Activated CD8-positive, alpha-beta T cell treated with anti-CD3 and anti-CD28 coated beads for 36 hours (primary cell): Measurements from ENCODE around the gene FAM20C. TPM values are rescaled to one million over a fixed set of nuclear protein-coding genes. Genes with fewer than 3 reads are reported as not detected.

Experiments used
- ATAC-seq: fragments of 200-7000 bp; cut with Tn5 transposase; one replicate; pipeline ENCODE4 v1.10.0; 2021; ENCODE audit warnings: mild to moderate bottlenecking, moderate library complexity
- CTCF ChIA-PET: fragments of 350-600 bp; sonication (Branson Sonifier 250); formaldehyde crosslinking; loops from one replicate; lab custom pipeline; 2021; ENCODE audit warnings: antibody characterized with exemption; lab: Charles Lee
- POLR2A ChIA-PET: fragments of 350-600 bp; sonication (Branson Sonifier 250); formaldehyde crosslinking; loops from one replicate; lab custom pipeline; 2021; ENCODE audit warnings: antibody characterized with exemption; lab: Charles Lee
- DNase-seq: peaks from one replicate; pipeline ENCODE4 v3.0.0-alpha.2; 2020
- H3K27ac Mint-ChIP-seq: one replicate; pipeline ENCODE4 v1.8.0; 2021; ENCODE audit warnings: mild to moderate bottlenecking, mixed read lengths
- H3K27me3 Mint-ChIP-seq: one replicate; pipeline ENCODE4 v1.8.0; 2021; ENCODE audit warnings: mixed read lengths
- H3K36me3 Mint-ChIP-seq: one replicate; pipeline ENCODE4 v1.8.0; 2021; ENCODE audit warnings: low read depth, mixed read lengths
- H3K4me1 Mint-ChIP-seq: one replicate; pipeline ENCODE4 v1.8.0; 2021; ENCODE audit warnings: low read depth, mixed read lengths
- H3K4me3 Mint-ChIP-seq: one replicate; pipeline ENCODE4 v1.8.0; 2021; ENCODE audit warnings: mild to moderate bottlenecking, moderate library complexity, mixed read lengths
- H3K9me3 Mint-ChIP-seq: one replicate; pipeline ENCODE4 v1.8.0; 2021; ENCODE audit warnings: mixed read lengths
- CTCF ChIP-seq: fragments of 200-600 bp; IDR thresholded peaks from one replicate; pipeline ENCODE4 v1.8.0; 2022; ENCODE audit warnings: antibody characterized with exemption, mild to moderate bottlenecking
- intact Hi-C: fragments of 100-400 bp; cut with micrococcal nuclease; formaldehyde crosslinking; loops from one replicate; pipeline ENCODE4 v1.10.0; 2022
- total RNA-seq, 2 experiments: library from RNA; stranded (reverse); gene quantifications; one replicate each; pipeline ENCODE4 v1.2.3, GENCODE V29; 2021

The FAM20C gene
- total RNA-seq, 2 experiments from 2014 or later: 0.29 to 1.1 TPM

GRCh38 chr7:216360-217300 is 24.3 kb downstream of the FAM20C start:
- TF ChIP-seq CTCF: no peak
- ATAC-seq: no peak
- H3K27ac Mint-ChIP-seq: no peak overlapping the region
- no peaks in the 10 kb centered on the region for H3K9me3 Mint-ChIP-seq
- no peaks in the 10 kb centered on the region for H3K4me1 Mint-ChIP-seq
- H3K36me3 Mint-ChIP-seq: no peaks in the 10 kb centered on the region
- ChIA-PET CTCF (no interaction called here), POLR2A (no interaction called here)
- H3K4me3 Mint-ChIP-seq: no peak overlapping the region
- no peak for DNase-seq
- intact Hi-C loops: no loop called here
- H3K27me3 Mint-ChIP-seq: no peaks in the 10 kb centered on the region

GRCh38 chr7:217781-218180 is 25.4 kb downstream of the FAM20C start:
- H3K4me3 Mint-ChIP-seq: no peak overlapping the region
- TF ChIP-seq CTCF: no peak
- H3K27me3 Mint-ChIP-seq: no peaks in the 10 kb centered on the region
- no peaks in the 10 kb centered on the region for H3K36me3 Mint-ChIP-seq
- no peak for DNase-seq
- no peaks in the 10 kb centered on the region for H3K9me3 Mint-ChIP-seq
- no peaks in the 10 kb centered on the region for H3K4me1 Mint-ChIP-seq
- no peak overlapping the region for H3K27ac Mint-ChIP-seq
- ChIA-PET POLR2A (no interaction called here), CTCF (no interaction called here)
- no peak for ATAC-seq
- intact Hi-C loops: no loop called here

- ChIA-PET POLR2A (no interaction called here), CTCF (no interaction called here)
- Mint-ChIP-seq H3K4me1 (no peaks in the 10 kb centered on the region), H3K27me3 (no peaks in the 10 kb centered on the region), H3K36me3 (no peaks in the 10 kb centered on the region), H3K4me3 (no peak overlapping the region), H3K27ac (no peak overlapping the region), H3K9me3 (no peaks in the 10 kb centered on the region)
- no peak for TF ChIP-seq CTCF
- ATAC-seq (no peak), DNase-seq (no peak)
- intact Hi-C loops: no loop called here
Observed at GRCh38 chr7:218316-218715, 25.9 kb downstream of the FAM20C start.

- Mint-ChIP-seq H3K4me1 (no peaks in the 10 kb centered on the region), H3K27ac (no peak overlapping the region), H3K4me3 (no peak overlapping the region), H3K27me3 (no peaks in the 10 kb centered on the region), H3K9me3 (no peaks in the 10 kb centered on the region), H3K36me3 (no peaks in the 10 kb centered on the region)
- ATAC-seq (no peak), DNase-seq (no peak)
- ChIA-PET CTCF (no interaction called here), POLR2A (no interaction called here)
- intact Hi-C loops: no loop called here
- TF ChIP-seq CTCF: no peak
Observed at GRCh38 chr7:218896-219580, 26.7 kb downstream of the FAM20C start.

- Mint-ChIP-seq H3K27ac (no peak overlapping the region), H3K4me1 (no peaks in the 10 kb centered on the region), H3K9me3 (no peaks in the 10 kb centered on the region), H3K36me3 (no peaks in the 10 kb centered on the region), H3K4me3 (no peak overlapping the region), H3K27me3 (no peaks in the 10 kb centered on the region)
- POLR2A ChIA-PET: no interaction called here
- TF ChIP-seq CTCF: no peak
- intact Hi-C loops: no loop called here
- DNase-seq (no peak), ATAC-seq (no peak)
- CTCF ChIA-PET: no interaction called here
Observed at GRCh38 chr7:219581-220150, 27.3 kb downstream of the FAM20C start.
